K562 (cell line): ENCODE results near the gene GCDH. TPM values are rescaled to one million over a fixed set of nuclear protein-coding genes. Genes with fewer than 3 reads are reported as not detected.

Experiments
- ARNT ChIP-seq, 2 experiments: fragments of 450-650 bp; IDR thresholded peaks; 2 replicates each; pipeline ENCODE4 v1.6.1; 2016; ENCODE audit warnings: mild to moderate bottlenecking in 1 of 2
- CBFB ChIP-seq: sonication (generic); formaldehyde crosslinking; IDR thresholded peaks from 2 replicates; pipeline ENCODE4 v1.4.0; 2020; ENCODE audit warnings: mild to moderate bottlenecking, missing genetic modification reagents
- GATA2 ChIP-seq: sonication (generic); formaldehyde crosslinking; IDR thresholded peaks from 2 replicates; pipeline ENCODE4 v1.4.0; 2020; ENCODE audit warnings: mild to moderate bottlenecking, missing genetic modification reagents
- HDGF ChIP-seq: fragments of 450-650 bp; IDR thresholded peaks from 2 replicates; pipeline ENCODE4 v1.6.1; 2016
- MED1 ChIP-seq: sonication (generic); formaldehyde crosslinking; IDR thresholded peaks from 2 replicates; pipeline ENCODE4 v1.8.1; 2023; ENCODE audit warnings: missing genetic modification reagents, borderline replicate concordance
- NFYB ChIP-seq: IDR thresholded peaks from 2 replicates; pipeline ENCODE4 v1.6.1; 2011; ENCODE audit warnings: mild to moderate bottlenecking, moderate library complexity; ENCODE audit not compliant: insufficient read length; ENCODE audit errors: extremely low read depth
- NR3C1 ChIP-seq: sonication (generic); formaldehyde crosslinking; IDR thresholded peaks from 2 replicates; pipeline ENCODE4 v1.8.1; 2022; ENCODE audit warnings: missing genetic modification reagents
- RBM22 ChIP-seq: fragments of 200-400 bp; formaldehyde crosslinking; IDR thresholded peaks from 2 replicates; pipeline ENCODE4 v1.6.1; 2018; ENCODE audit warnings: low read length, low read depth; ENCODE audit not compliant: poor library complexity, severe bottlenecking
- RBM25 ChIP-seq: fragments of 200-400 bp; formaldehyde crosslinking; IDR thresholded peaks from 2 replicates; pipeline ENCODE4 v1.6.1; 2018; ENCODE audit warnings: low read length, low read depth, moderate library complexity; ENCODE audit not compliant: severe bottlenecking
- SETDB1 ChIP-seq: IDR thresholded peaks from one replicate; pipeline ENCODE4 v1.6.1; 2012; ENCODE audit warnings: low read length, control low read depth, inconsistent platforms
- SNRNP70 ChIP-seq: fragments of 200-400 bp; formaldehyde crosslinking; optimal IDR thresholded peaks from 2 replicates; pipeline ENCODE3; 2017; ENCODE audit warnings: low read depth, low read length
- TAF15 ChIP-seq: fragments of 200-400 bp; formaldehyde crosslinking; IDR thresholded peaks from 2 replicates; pipeline ENCODE4 v1.6.1; 2017; ENCODE audit warnings: mild to moderate bottlenecking, low read depth, low read length, moderate library complexity
- TRIM24 ChIP-seq, 2 experiments: fragments of 450-650 bp; IDR thresholded peaks; 2 replicates each; pipeline ENCODE4 v1.6.1; 2016
- ZNF133 ChIP-seq: fragments of 250-450 bp; sonication (Bioruptor Pico); IDR thresholded peaks from 2 replicates; pipeline ENCODE4 v1.4.0; 2020; ENCODE audit warnings: mild to moderate bottlenecking
- ZNF384 ChIP-seq: IDR thresholded peaks from 2 replicates; pipeline ENCODE4 v1.6.1; 2012; ENCODE audit warnings: low read depth, low read length, improper control_type of control experiment
- ZNF407 ChIP-seq: fragments of 450-650 bp; IDR thresholded peaks from 2 replicates; pipeline ENCODE4 v1.6.1; 2016; ENCODE audit warnings: low read depth
- ZNF431 ChIP-seq: sonication (generic); formaldehyde crosslinking; IDR thresholded peaks from 2 replicates; pipeline ENCODE4 v1.8.0; 2022; ENCODE audit warnings: mild to moderate bottlenecking, missing genetic modification reagents
- ZSCAN32 ChIP-seq: fragments of 450-650 bp; formaldehyde crosslinking; IDR thresholded peaks from 2 replicates; pipeline ENCODE4 v1.4.0; 2020; ENCODE audit warnings: mild to moderate bottlenecking, moderate library complexity
- polyA plus RNA-seq, 8 experiments: library from polyadenylated mRNA; depleted of rRNA in 4 of 8; stranded (reverse) in 5 of 8; unstranded in 3 of 8; fragments of >200 nt; fragmentation: Nextera tagmentation in 2 of 8; fragmentation: Illumina TruSeq in 1 of 8; extraction: Ambion mirVana in 2 of 8; extraction: Trizol in 1 of 8; gene quantifications; 2 replicates each; pipeline versions ENCODE4 v1.2.1 to v1.2.3, GENCODE V29; 2011 to 2014; ENCODE audit warnings: inconsistent platforms in 1 of 8, missing spikeins in 1 of 8
- total RNA-seq, 7 experiments: library from RNA; depleted of rRNA in 6 of 7; stranded (reverse); fragments of >200 nt in 6 of 7; fragmentation: Illumina TruSeq in 2 of 7; extraction: Trizol in 2 of 7; gene quantifications; 2 replicates each; pipeline versions ENCODE4 v1.2.1 to v1.2.3, GENCODE V29; 2011 to 2021; ENCODE audit warnings: low replicate concordance in 1 of 7
- TF ChIP-seq, protein P1 (sequence below): IDR thresholded peaks from 2 replicates; pipeline ENCODE4 v1.6.1; 2014; ENCODE audit warnings: antibody characterized with exemption
- TF ChIP-seq, protein P2 (sequence below): fragments of 450-650 bp; IDR thresholded peaks from 2 replicates; pipeline ENCODE4 v1.6.1; 2016; ENCODE audit warnings: borderline replicate concordance

The GCDH gene
- total and polyA plus RNA-seq, 9 of the 15 experiments (the other 6 are each of a cell fraction or from before 2014, with no cell fraction given): 2.9 to 50.8 (median 19.1) TPM

DNA sequence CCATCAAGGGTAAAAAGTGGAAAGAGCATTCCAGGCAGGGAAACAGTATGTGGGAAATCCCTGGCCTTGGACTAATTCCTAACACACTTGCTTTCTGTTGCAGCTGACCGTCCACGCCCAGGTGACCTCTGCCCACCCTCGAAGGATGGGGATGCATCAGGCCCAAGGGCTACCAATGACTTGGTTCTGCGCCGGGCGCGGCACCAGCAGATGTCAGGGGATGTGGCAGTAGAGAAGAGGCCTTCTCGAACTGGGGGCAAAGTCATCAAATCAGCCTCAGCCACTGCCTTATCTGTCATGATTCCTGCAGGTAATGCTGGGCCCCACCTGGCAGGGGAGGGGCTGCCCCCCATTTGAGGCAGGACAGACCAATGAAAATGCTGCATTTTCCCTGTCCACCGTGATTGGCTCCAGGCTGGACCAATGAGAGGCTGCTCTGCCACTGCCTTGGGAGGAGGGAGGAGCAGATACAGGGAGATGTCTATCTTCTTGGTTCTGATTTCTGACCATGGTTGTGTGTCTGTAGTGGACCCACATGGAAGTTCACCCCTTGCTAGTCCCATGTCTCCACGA is 22.3 kb upstream of the GCDH start (continued):
- no peak for TF ChIP-seq ZSCAN32
- peak; percentile 72 for TF ChIP-seq RBM25
- TF ChIP-seq ZNF407: no peak
- TF ChIP-seq GATA2 (CRISPR knock-in tag): peak; percentile 47; the same call in 1 of the 2 replicates
- peak; percentile 86 for TF ChIP-seq NFYB
- no peak for TF ChIP-seq TAF15
- no peak for TF ChIP-seq HDGF
- TF ChIP-seq ZNF431 (CRISPR knock-in tag): no peak
- TF ChIP-seq MED1 (CRISPR knock-in tag): no peak
- no peak for TF ChIP-seq RBM22
- TF ChIP-seq SNRNP70: no peak
- TF ChIP-seq ZNF384: no peak
- TF ChIP-seq TRIM24 (IDR thresholded peaks at IDR 0.05): no peak
- no peak for TF ChIP-seq ZNF133
- no peak for TF ChIP-seq ARNT (IDR thresholded peaks at IDR 0.05)
- no peak for TF ChIP-seq SETDB1
- TF ChIP-seq, protein P1, sequence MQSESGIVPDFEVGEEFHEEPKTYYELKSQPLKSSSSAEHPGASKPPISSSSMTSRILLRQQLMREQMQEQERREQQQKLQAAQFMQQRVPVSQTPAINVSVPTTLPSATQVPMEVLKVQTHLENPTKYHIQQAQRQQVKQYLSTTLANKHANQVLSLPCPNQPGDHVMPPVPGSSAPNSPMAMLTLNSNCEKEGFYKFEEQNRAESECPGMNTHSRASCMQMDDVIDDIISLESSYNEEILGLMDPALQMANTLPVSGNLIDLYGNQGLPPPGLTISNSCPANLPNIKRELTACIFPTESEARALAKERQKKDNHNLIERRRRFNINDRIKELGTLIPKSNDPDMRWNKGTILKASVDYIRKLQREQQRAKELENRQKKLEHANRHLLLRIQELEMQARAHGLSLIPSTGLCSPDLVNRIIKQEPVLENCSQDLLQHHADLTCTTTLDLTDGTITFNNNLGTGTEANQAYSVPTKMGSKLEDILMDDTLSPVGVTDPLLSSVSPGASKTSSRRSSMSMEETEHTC: no peak
- TF ChIP-seq CBFB (CRISPR knock-in tag): no peak
- TF ChIP-seq NR3C1: no peak
- TF ChIP-seq, protein P2, sequence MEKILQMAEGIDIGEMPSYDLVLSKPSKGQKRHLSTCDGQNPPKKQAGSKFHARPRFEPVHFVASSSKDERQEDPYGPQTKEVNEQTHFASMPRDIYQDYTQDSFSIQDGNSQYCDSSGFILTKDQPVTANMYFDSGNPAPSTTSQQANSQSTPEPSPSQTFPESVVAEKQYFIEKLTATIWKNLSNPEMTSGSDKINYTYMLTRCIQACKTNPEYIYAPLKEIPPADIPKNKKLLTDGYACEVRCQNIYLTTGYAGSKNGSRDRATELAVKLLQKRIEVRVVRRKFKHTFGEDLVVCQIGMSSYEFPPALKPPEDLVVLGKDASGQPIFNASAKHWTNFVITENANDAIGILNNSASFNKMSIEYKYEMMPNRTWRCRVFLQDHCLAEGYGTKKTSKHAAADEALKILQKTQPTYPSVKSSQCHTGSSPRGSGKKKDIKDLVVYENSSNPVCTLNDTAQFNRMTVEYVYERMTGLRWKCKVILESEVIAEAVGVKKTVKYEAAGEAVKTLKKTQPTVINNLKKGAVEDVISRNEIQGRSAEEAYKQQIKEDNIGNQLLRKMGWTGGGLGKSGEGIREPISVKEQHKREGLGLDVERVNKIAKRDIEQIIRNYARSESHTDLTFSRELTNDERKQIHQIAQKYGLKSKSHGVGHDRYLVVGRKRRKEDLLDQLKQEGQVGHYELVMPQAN: no peak
